Brain microvascular endothelial cell (primary cell): ENCODE measurements around the gene FBXO46.

Experiments used
- DNase-seq: peaks from one replicate; pipeline ENCODE4 v3.0.0-alpha.2; 2020
- H3K27ac ChIP-seq: fragments of 250-450 bp; sonication (Bioruptor Pico); 2 replicates; pipeline ENCODE4 v1.5.1; 2020; ENCODE audit warnings: mild to moderate bottlenecking, moderate library complexity
- H3K27me3 ChIP-seq: fragments of 250-450 bp; sonication (Bioruptor Pico); replicated peaks from 2 replicates; pipeline ENCODE4 v1.5.1; 2020; ENCODE audit warnings: mild to moderate bottlenecking
- H3K36me3 ChIP-seq: fragments of 250-450 bp; sonication (Bioruptor Pico); replicated peaks from 2 replicates; pipeline ENCODE4 v1.5.1; 2020; ENCODE audit warnings: mild to moderate bottlenecking
- H3K4me3 ChIP-seq: 2 replicates; pipeline ENCODE4 v1.5.1; 2011; ENCODE audit warnings: low read depth, mild to moderate bottlenecking, control low read depth, low read length, moderate library complexity
- CTCF ChIP-seq: IDR thresholded peaks from 2 replicates; pipeline ENCODE4 v1.5.1; 2011; ENCODE audit warnings: low read depth, mild to moderate bottlenecking, moderate library complexity, low read length, control low read depth, inconsistent platforms; ENCODE audit errors: missing control alignments
- in situ Hi-C: cut with HindIII; loops from 2 replicates; pipeline ENCODE4 v1.10.0; 2017; ENCODE audit warnings: low sequenced_read_pairs, low pct_ligation_motif_present

FBXO46 gene

DNA sequence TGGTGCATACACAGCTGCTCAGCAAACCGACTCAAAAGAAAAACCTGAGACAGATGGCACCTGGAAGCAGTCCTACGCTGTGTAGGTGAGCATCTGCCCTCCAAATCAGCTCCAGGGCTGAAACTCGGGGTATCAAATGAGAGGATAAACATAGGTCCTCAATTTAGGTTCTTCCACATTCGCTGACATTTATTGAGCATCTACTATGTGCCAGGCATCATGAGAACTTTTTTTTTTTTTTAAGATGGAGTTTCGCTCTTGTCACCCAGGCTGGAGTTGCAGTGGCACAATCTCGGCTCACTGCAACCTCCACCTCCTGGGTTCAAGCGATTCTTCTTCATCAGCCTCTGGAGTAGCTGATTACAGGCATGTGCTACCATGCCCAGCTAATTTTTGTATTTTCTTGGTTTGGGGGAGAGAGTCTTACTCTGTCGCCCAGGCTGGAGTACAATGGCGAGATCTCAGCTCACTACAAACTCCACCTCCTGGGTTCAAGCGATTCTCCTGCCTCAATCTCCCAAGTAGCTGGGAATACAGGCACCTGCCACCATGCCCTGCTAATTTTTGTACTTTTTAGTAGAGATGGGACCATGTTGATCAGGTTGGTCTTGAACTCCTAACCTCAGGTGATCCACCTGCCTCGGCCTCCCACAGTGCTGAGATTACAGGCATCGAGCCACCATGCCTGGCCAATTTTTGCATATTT is 24.8 kb downstream of the FBXO46 start:
- H3K36me3 ChIP-seq = peaks cover 14% of the 10 kb centered on the region
- no peak for TF ChIP-seq CTCF
- no peak for DNase-seq
- in situ Hi-C loops = no loop called here
- no peak overlapping the region for H3K27ac ChIP-seq
- no peaks in the 10 kb centered on the region for H3K27me3 ChIP-seq
- no peak overlapping the region for H3K4me3 ChIP-seq

DNA sequence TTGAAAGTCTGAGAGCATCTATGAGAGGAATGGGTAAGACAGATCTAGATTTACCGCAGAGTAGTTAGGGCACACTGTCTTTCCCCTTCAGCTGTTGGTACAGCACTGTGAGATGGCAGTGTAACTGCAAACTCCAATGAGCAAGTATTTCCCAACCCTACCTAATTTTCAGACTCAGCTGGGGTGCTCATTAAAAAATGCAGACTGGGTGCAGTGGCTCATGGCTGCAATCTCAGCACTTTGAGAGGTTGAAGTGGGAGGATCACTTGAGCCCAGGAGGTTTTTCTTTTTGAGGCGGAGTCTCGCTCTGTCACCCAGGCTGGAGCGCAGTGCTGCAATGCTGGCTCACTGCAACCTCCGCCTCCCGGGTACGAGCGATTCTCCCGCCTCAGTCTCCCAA is 25.6 kb downstream of the FBXO46 start:
- H3K36me3 ChIP-seq = peaks cover 14% of the 10 kb centered on the region
- H3K27ac ChIP-seq = no peak overlapping the region
- no peak for TF ChIP-seq CTCF
- no peak overlapping the region for H3K4me3 ChIP-seq
- in situ Hi-C loops = no loop called here
- H3K27me3 ChIP-seq = no peaks in the 10 kb centered on the region
- no peak for DNase-seq

DNA sequence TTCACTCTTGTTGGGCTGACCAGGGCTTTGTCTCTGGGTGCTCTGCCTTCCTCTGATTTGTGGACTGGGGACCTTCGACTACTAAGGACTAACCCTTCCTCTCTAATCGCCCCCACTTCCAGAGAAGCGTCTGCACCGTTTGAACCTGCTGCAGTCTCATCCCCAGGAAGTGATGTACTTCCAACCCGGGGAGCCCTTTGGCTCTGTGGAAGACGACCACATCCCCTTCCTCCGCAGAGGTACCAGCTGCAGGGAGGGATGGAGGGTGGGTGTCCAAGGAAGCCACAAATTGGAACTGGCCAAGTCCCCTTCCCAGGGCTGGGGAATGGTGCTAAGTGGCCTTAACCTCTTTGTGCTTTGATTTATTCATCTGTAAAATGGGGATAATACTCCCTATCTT is 29.0 kb downstream of the FBXO46 start:
- in situ Hi-C loops = no loop called here
- no peak for DNase-seq
- no peak for TF ChIP-seq CTCF
- Histone ChIP-seq H3K36me3 (peaks cover 19% of the 10 kb centered on the region), H3K27ac (no peak overlapping the region), H3K4me3 (no peak overlapping the region), H3K27me3 (no peaks in the 10 kb centered on the region)

- peaks cover 12% of the 10 kb centered on the region for H3K36me3 ChIP-seq
- peak overlapping the region; percentile 94 for H3K4me3 ChIP-seq
- peak; percentile 95 for TF ChIP-seq CTCF
- peak overlapping the region; percentile 71 for H3K27ac ChIP-seq
- in situ Hi-C loops = no loop called here
- peak; percentile 65 for DNase-seq
- no peaks in the 10 kb centered on the region for H3K27me3 ChIP-seq
Observed at GRCh38 chr19:45693106-45693788, 37.4 kb downstream of the FBXO46 start.

GRCh38 chr19:45692187-45693105 is 38.2 kb downstream of the FBXO46 start, which contains the start of gene QPCTL:
QPCTL (plus strand) TSS chr19:45692666; CDS start chr19:45692704, 38 bp downstream.
- no peaks in the 10 kb centered on the region for H3K27me3 ChIP-seq
- peak within 1 kb of the TSS; percentile 71 for H3K27ac ChIP-seq
- in situ Hi-C loops = no loop called here
- H3K4me3 ChIP-seq = peak within 1 kb of the TSS; percentile 94
- TF ChIP-seq CTCF = no peak
- DNase-seq = peak; percentile 99
- peaks cover 19% of the 10 kb centered on the region for H3K36me3 ChIP-seq
